GM21360 (cell line): Measurements from ENCODE around the gene FADS2.

Experiments used
- ATAC-seq: cut with Tn5 transposase; IDR thresholded peaks from one replicate; pipeline ENCODE4 v1.9.1; 2021; ENCODE audit warnings: mild to moderate bottlenecking, moderate library complexity; ENCODE audit not compliant: unreplicated experiment

The FADS2 gene

GRCh38 chr11:61844909-61845565 is 16.9 kb downstream of the FADS2 start:
- no peak for ATAC-seq

DNA sequence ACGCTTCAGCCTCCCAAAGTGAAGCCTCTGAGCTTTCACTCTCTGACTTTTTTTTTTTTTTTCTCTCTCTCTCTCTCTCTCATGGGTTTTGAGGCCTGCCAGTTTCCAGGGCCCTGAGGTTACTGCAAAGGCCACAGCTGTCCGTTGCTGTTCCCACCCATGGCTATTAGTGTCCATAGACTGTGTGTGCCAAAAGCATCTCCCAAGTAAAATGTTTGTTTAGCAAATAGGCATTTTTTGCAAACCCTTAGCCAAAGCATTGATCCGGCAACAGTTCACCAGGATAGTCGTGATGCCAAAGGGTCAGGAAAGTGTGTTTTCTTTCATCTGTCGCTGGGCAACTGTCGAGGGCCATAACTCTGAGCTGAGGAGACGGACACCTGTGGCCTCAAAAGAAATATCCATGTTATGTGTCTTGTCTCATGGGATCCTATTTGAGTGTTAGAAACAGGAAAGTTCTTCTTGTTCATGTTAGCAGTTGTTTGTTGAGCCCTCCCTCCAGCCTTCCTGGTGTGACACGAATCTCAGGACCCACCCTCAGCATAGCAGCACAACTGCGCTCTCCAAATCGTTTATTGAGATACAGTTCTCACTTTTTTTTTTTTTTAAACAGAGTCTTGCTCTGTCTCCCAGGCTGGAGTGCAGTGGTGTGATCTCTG is 18.4 kb downstream of the FADS2 start:
- no peak for ATAC-seq

- ATAC-seq, result no peak
These were observed 19.9 kb downstream of the FADS2 start for GRCh38 chr11:61847914-61848581.

GRCh38 chr11:61848631-61849030 is 20.5 kb downstream of the FADS2 start:
- no peak for ATAC-seq

DNA sequence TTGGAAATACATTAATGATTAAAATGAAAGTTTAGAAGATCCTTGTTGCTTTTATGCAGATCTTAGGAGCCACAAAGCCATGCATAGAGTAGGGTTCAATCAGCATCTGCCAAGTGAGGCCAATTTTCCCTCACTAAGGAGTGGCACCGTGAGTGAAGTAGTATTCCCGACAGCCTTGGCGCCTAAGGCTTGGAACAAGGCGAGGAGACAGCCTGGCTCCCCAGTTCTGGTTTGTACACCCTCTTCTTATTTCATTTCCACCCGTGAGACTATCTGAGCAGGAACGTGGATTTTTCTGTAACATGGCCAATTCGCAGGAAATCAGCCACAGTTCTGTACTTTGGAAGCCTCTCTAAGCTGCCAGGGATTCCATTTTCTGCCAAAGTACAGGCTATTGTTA is 22.6 kb downstream of the FADS2 start:
- no peak for ATAC-seq

GRCh38 chr11:61851113-61851899 is 23.2 kb downstream of the FADS2 start:
- ATAC-seq, result no peak

GRCh38 chr11:61851900-61852295 is 23.8 kb downstream of the FADS2 start:
- no peak for ATAC-seq

DNA sequence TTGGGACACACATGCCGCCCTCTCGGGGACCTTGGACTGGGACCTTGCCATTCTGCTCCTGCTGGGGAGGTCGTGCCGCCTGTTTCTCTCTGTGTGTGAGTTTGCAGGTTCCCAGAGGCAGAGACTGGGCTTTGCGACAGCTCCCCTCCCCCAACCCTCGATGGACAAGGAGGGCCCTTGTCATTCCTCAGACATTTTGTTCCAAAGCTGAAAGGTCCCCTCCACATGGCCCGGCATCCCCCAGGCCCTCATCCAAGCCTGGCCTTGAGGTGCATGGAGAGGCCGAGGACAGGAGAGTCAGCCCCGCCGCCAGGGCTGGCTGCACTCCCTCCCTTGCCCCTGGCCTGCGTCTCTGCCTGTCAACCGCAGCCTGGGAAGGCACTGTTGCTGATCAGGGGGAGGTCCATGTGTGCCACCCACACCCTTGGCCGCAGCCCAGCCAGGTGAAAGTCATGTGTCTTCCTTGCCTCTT is 25.6 kb downstream of the FADS2 start:
- ATAC-seq, result no peak

DNA sequence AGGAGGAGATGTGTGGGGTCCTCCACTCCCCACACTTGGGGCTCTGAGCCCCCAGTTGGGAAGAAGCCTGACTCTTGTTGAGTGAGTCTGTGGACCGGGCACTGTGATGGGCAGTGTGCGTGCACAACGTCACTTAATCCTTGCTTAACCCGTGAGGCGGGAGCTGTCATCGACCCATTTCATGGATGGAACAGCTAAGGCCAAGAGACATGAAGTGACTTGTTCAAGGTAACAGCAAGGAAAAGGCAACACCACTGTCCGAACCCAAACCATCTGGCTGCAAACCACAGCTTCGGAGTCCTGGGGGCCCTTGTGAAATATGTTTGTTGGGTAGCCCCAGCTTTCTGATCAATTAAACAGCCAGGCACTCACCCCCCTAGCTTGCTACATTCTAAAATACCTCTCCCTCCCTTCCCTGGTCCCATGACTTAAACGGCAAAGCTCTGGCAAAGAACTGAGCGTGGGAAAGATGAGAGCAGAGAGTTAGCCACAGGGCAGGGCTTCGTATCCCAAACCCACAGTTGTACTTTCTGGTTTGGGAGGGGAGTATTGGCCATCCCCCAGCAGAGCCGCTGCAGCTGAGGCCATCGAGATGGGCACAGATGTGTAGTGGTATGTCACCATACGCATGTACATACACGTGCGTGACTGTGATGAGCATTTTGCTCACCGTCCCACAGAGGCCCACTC is 26.3 kb downstream of the FADS2 start:
- ATAC-seq, result no peak

GRCh38 chr11:61854966-61855714 is 27.0 kb downstream of the FADS2 start:
- ATAC-seq, result no peak

- no peak for ATAC-seq
These were observed 28.0 kb downstream of the FADS2 start for GRCh38 chr11:61855939-61856680.

DNA sequence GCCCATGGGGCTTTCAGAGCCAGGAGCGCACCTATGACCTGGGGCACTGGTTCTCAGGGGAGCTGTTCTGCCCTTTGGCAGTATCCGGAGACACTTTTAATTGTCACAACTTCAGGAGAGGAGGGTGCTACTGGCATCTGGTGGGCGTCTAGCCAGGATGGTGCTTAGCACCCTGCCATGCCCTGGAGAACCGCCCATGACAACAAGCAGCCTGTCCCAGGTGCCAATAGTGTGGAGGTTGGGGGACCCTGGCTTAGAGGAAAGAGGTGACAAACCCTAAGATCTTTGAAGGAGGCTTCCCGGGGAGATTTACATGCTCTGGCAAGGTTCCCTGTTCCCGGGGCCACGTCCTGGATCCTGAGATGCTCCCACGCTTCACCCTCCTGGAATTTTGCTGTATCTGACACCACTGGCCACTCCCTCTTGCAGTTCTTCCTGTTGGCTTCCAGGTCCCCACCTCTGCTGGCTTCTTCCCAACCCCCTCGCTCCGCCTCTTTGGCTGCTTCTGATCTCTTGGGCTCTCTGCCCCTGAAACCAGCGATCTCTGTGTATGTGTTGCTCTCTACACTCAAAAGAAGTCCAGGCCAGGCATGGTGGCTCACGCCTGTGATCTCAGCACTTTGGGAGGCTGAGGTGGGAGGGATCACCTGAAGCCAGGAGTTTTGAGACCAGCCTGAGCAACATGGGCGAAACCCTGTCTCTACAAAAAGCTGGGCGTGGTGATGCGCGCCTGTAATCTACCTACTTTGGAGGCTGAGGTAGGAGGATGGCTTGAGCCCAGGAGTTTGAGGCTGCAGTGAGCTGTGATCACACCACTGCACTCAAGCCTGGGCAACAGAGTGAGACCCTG is 32.2 kb downstream of the FADS2 start:
- ATAC-seq, result no peak

- ATAC-seq, result no peak
These were observed 33.5 kb downstream of the FADS2 start for GRCh38 chr11:61861634-61862033.

DNA sequence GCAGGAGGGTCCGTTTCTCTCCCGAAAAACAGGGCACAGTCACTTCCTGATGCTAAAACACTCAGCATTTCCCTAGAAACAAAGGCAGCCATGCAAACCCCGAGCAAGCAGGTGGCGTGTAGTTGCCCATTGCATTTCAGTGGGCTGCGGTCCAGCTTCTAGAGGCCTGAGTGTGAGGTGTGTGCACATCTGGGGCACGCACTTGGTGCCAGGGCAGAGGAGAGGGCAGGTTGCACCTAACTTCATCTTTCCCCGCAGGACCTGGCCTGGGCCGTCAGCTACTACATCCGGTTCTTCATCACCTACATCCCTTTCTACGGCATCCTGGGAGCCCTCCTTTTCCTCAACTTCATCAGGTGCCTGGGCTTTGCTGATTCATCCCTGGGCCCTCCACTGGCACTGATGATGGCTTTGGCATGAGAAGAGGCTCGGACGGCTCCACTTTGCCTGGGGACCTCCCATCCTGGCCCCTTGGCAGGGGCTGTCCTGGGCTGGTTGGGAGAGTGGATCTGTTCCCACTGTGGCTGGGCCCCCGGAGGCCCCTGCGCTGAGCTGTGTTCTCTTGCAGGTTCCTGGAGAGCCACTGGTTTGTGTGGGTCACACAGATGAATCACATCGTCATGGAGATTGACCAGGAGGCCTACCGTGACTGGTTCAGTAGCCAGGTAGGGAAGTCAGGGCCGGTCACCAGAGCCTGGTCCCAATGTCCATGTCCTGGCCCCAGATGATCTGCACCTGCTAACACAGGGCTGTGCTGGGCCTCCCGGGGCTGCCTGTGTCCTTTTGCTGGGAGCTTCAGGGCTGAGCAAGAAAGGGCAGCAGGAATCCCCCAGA is 34.8 kb downstream of the FADS2 start:
- no peak for ATAC-seq

DNA sequence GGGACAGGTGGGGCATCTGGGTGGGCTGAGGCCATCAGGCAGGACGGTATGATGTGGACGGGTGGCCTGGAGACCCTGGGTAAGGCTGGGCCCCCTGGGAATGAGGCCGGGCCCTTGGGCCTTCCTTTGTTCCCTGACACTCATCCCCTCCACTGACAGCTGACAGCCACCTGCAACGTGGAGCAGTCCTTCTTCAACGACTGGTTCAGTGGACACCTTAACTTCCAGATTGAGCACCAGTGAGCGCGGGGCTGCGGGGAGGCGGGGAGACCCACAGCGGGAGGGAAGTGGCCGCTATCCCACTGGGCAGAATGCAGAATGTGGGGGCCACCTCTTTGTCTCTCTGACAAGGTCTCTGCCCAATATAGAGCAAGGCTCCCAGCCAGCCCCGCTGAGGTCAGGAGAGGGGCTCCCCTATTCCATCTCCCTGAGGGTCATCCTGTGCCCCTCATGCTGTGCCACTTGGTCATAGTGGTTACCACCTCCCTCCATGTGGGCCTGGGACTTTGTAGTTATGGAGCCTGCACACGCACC is 35.5 kb downstream of the FADS2 start:
- no peak for ATAC-seq

DNA sequence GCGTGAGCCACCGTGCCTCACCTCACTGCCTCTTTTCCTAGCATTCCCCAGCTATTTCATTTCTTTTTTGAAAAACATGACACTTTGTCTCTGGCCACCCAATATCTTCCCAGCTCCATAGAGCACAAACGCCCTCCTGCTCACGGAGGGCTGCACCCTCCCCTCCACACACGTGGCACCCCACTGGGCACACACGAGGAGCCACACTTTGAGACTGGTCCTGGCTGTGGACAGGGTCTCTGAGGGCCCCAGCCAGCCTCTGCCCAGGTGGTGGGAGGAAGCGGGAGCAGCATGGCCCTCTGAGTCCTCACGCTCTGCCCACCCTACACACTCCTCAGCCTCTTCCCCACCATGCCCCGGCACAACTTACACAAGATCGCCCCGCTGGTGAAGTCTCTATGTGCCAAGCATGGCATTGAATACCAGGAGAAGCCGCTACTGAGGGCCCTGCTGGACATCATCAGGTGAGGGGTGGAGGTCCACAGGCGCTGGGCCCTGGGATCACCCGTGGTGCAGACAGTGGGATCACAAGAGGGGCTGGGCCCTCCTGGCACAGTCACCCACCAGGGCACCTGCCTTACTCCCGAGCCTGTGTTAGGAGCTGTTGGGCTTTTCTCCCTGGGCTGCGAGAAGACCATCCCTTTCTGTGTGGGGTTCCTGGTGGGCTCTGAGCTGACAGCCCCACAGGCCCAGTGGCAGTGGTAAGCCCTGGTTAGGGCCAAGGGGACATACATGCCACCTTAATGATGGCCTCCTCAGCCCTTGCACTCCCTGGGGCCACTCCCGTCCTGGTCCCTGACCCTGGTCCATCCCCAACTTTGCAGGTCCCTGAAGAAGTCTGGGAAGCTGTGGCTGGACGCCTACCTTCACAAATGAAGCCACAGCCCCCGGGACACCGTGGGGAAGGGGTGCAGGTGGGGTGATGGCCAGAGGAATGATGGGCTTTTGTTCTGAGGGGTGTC is 37.0 kb downstream of the FADS2 start:
- no peak for ATAC-seq
